ENCODE results near the gene SLC35B1. TPM values are rescaled to one million over a fixed set of nuclear protein-coding genes. Genes with fewer than 3 reads are reported as not detected.

Gene SLC35B1
- total RNA-seq, 6 experiments from 2014 or later = 31.7 to 80.0 (median 56.9) TPM

DNA sequence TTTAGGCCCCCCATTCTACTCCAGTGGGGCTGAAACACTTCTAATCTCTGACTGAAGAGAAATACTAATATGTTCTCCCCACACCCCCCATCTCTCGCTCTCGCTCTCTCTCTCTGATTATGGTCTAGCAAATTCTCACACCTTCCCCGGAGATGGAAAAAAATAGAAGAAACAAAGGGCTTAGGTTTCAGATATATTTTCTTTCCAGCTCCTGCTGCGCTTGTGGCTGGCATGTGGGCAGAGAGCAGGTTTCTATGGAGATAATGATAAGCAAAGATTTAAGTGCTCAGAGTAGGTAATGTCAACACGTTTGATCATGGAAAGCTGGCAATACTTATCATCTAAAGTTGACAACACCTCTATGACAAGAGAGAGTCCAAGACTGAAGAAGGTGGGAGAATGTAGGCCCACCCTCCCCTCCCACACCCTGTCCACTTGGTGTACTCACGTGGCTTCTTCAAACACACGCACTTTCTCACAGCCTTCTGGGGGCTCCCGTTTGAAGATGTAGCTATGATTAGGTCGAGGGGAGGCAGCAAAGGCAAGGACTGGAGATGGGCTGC lies 8.0 kb upstream of the SLC35B1 start:
- ATAC-seq = no peak
- intact Hi-C loops (cut with DNase I) = loop anchor here in 1 of 2 donors (10.0 kb wide), 1 partner anchor 59 kb away; no protein-coding TSS in a partner anchor

GRCh38 chr17:49715216-49715615 lies 7.5 kb upstream of the SLC35B1 start:
- H3K27me3 ChIP-seq = no peaks in the 10 kb centered on the region
- no peak overlapping the region for H3K27ac ChIP-seq
- intact Hi-C loops (cut with DNase I) = loop anchor here in 1 of 2 donors (10.0 kb wide), 1 partner anchor 60 kb away; no protein-coding TSS in a partner anchor
- peaks cover 0 to 50% (median 15%) of the 10 kb centered on the region in 4 donors for H3K36me3 ChIP-seq
- no peaks in the 10 kb centered on the region for H3K9me3 ChIP-seq
- H3K4me3 ChIP-seq = no peak overlapping the region
- no peak for DNase-seq
- 56% methylated on average over 4 of the region's 4 CpGs for WGBS (ENCODE audit: insufficient coverage, low coverage, low lambda C conversion rate, missing lambda C conversion rate)
- TF ChIP-seq CTCF (IDR thresholded peaks at IDR 0.05) = no peak
- no peak for TF ChIP-seq POLR2A (IDR thresholded peaks at IDR 0.05)
- ATAC-seq = no peak
- H3K4me1 ChIP-seq = no peaks in the 10 kb centered on the region

More for the DNA sequence above, 8.0 kb upstream of the SLC35B1 start:
- TF ChIP-seq POLR2A (IDR thresholded peaks at IDR 0.05) = no peak
- no peak for TF ChIP-seq CTCF (IDR thresholded peaks at IDR 0.05)
- no peak for DNase-seq
- H3K27ac ChIP-seq = no peak overlapping the region
- peaks cover 0 to 51% (median 15%) of the 10 kb centered on the region in 4 donors for H3K36me3 ChIP-seq
- H3K4me1 ChIP-seq = no peaks in the 10 kb centered on the region
- no peak overlapping the region for H3K4me3 ChIP-seq
- H3K27me3 ChIP-seq = no peaks in the 10 kb centered on the region
- H3K9me3 ChIP-seq = no peaks in the 10 kb centered on the region
- WGBS (ENCODE audit: insufficient coverage, low coverage, low lambda C conversion rate, missing lambda C conversion rate) = 72% methylated on average over 8 of the region's 9 CpGs

DNA sequence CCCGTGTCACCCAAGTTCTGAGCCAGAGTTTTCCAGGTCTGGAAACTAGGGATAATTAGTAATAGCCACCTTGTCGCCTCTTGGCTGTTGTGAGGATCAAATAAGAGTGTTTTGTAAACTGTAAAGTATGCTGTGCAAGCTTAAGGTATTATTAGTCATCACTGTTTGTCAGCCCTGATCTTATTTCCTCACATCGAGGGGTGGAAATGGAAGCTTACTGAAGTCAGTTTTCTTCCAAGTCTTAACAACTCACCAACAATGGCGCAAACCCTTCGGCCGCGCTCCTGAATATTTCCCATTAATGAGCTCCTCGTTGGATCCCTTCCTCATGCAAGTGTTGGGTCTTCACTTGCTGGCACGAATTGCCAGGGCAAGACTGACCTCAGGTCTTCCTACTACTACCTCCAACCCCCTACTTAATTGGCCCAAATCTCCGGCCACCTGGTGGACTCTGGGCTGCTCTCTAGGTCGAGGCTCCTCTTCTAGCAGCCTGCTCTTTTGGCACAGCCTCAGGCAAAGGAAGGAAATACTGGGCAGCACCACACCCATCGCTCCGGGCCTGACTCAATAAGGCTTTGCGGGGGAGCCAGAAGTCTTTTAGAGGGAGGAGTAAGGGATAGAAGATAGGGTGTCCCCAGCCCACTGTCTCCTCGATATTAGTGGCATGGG lies 885 bp upstream of the SLC35B1 start:
- no peak for TF ChIP-seq POLR2A (IDR thresholded peaks at IDR 0.05)
- TF ChIP-seq CTCF (IDR thresholded peaks at IDR 0.05) = no peak
- DNase-seq (no peak), ATAC-seq (no peak)
- Histone ChIP-seq H3K27me3 (no peaks in the 10 kb centered on the region), H3K36me3 (peaks cover 0 to 22% (median 7%) of the 10 kb centered on the region in 4 donors), H3K9me3 (no peaks in the 10 kb centered on the region), H3K27ac (peak overlapping the region in 1 of 3 donors; percentile 99), H3K4me1 (peaks cover 0 to 30% (median 3%) of the 10 kb centered on the region in 4 donors), H3K4me3 (peak overlapping the region; percentile 92 to 99 (median 92))
- intact Hi-C loops (cut with DNase I) = loop anchor here in 1 of 2 donors (5.0 kb wide), 1 partner anchor 69 kb away; no protein-coding TSS in a partner anchor
- 53% methylated on average over 10 of the region's 15 CpGs for WGBS (ENCODE audit: insufficient coverage, low coverage, low lambda C conversion rate, missing lambda C conversion rate)

DNA sequence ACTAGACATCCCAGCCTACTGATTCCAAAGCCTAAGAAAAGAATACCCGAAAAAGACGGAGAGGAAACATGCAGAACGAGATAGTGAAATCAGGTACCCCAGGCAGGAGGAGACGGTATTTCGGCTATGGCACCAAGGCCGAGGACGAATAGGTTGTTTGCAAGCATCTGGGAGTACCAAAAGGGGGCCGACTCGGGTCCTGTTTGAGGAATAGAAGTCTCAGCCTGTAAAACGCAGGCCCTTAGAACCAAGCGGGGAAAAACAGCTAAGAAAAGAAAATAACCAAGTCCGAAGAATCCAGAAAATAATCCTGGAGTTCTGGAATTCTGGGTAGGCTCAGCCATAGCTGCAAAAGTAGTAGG lies 537 bp downstream of the SLC35B1 start:
- 1% methylated on average over 12 of the region's 12 CpGs for WGBS (ENCODE audit: insufficient coverage, low coverage, low lambda C conversion rate, missing lambda C conversion rate)
- H3K4me1 ChIP-seq = peaks cover 0 to 30% (median 3%) of the 10 kb centered on the region in 4 donors
- peak overlapping the region; percentile 92 to 99 (median 92) for H3K4me3 ChIP-seq
- no peak for ATAC-seq
- peak overlapping the region; percentile 97 to 100 (median 99) for H3K27ac ChIP-seq
- TF ChIP-seq POLR2A (IDR thresholded peaks at IDR 0.05) (no peak), CTCF (IDR thresholded peaks at IDR 0.05) (no peak)
- intact Hi-C loops (cut with DNase I) = loop anchor here in 1 of 2 donors (5.0 kb wide), 1 partner anchor 70 kb away; no protein-coding TSS in a partner anchor
- DNase-seq = no peak
- H3K36me3 ChIP-seq = peaks cover 13 to 29% (median 20%) of the 10 kb centered on the region in 4 donors
- no peaks in the 10 kb centered on the region for H3K27me3 ChIP-seq
- no peaks in the 10 kb centered on the region for H3K9me3 ChIP-seq

Data from right lobe of liver (tissue), 6 donors.